Coronary artery (tissue), 2 donors: ENCODE measurements around the gene PML.
"Not testable (repeated sequence)": the region's sequence is repeated elsewhere in the genome, so short reads cannot be mapped to it uniquely, and the experiment has no call there.

ENCODE experiments used
- DNase-seq: peaks from one replicate; pipeline ENCODE4 v3.0.0-alpha.2; 2017; ENCODE audit warnings: low spot score
- H3K27ac ChIP-seq, 2 donors: fragments of 200-600 bp; sonication (generic); one replicate each; pipeline ENCODE4 v1.5.1; 2016 to 2019
- H3K4me3 ChIP-seq: fragments of 200-600 bp; sonication (generic); 2 replicates; pipeline ENCODE4 v1.5.1; 2016; ENCODE audit warnings: mild to moderate bottlenecking, moderate library complexity

Gene PML

GRCh38 chr15:74072132-74072531 lies 77.6 kb downstream of the PML start:
- not testable (repeated sequence) for DNase-seq, H3K27ac ChIP-seq, H3K4me3 ChIP-seq

GRCh38 chr15:74072614-74073337 lies 78.3 kb downstream of the PML start:
- H3K27ac ChIP-seq, H3K4me3 ChIP-seq, DNase-seq: not testable (repeated sequence)

DNA sequence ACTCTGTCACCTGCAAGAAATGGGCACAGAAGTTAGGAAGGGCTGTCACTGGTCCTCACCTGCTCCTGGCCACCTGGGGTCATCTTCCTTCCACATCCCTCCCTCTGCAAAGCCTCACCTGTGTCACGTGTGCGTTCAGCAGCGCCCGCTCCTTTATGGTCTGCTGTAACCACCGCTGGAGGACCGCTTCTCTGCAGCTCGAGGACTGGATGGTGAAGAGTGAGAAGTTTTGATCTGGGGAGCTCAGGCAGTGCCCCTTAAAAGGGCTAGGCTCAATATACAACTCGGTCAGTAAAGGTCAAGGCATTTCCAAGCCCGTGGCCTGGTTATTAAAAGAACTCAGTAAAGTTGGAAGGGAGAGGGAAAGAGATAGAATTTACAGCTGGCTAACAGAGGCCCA lies 81.3 kb downstream of the PML start:
- not testable (repeated sequence) for H3K4me3 ChIP-seq, DNase-seq, H3K27ac ChIP-seq

DNA sequence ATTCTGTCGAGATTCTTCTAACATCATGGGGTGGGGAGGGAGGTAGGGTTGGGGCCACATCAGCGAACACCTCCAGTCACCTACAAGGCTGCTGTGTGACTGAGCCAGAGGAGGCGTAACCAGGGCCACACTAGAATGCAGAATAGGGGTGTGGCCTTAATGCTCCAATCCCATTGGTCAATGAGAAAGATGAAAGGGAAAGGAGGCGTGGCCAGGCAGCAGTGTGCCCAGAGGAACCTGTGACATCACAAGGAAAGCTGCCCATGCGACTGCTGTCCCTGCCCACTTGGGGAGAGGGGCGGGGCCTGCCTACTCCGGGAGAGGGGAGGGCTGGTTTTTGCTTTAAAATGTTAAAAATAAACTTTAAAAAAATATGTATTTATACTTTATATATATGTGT lies 87.9 kb downstream of the PML start, which contains the start of gene GOLGA6A:
GOLGA6A (minus strand) TSS at position 101 of the 400 bp plus-strand sequence; CDS start at position 60, 41 bp downstream.
- not testable (repeated sequence) for DNase-seq, H3K27ac ChIP-seq, H3K4me3 ChIP-seq

DNA sequence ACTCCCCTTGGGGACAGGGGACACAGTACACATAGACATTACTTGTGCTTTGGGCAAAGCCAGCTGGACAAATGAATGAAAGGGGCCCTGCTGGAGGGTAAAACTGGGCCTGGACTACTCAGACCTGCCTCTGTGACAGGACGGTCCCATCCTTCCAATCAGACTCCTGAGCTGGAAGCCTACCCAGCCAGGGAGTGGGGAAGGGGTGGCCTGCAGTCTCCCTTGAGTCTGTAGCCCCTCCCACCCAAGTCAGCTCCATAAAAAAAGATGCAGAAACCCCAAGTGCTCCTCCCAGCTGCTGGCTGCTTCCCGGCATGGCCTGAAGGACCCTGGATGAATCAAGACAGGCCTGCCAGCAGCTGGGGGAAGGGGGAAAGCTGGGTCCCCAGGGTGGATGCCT lies 100.1 kb downstream of the PML start:
- DNase-seq, H3K4me3 ChIP-seq: not testable (repeated sequence)

GRCh38 chr15:74095610-74096009 lies 101.1 kb downstream of the PML start:
- not testable (repeated sequence) for H3K4me3 ChIP-seq, DNase-seq, H3K27ac ChIP-seq

More for the DNA sequence above, 100.1 kb downstream of the PML start:
- not testable (repeated sequence) for H3K27ac ChIP-seq

DNA sequence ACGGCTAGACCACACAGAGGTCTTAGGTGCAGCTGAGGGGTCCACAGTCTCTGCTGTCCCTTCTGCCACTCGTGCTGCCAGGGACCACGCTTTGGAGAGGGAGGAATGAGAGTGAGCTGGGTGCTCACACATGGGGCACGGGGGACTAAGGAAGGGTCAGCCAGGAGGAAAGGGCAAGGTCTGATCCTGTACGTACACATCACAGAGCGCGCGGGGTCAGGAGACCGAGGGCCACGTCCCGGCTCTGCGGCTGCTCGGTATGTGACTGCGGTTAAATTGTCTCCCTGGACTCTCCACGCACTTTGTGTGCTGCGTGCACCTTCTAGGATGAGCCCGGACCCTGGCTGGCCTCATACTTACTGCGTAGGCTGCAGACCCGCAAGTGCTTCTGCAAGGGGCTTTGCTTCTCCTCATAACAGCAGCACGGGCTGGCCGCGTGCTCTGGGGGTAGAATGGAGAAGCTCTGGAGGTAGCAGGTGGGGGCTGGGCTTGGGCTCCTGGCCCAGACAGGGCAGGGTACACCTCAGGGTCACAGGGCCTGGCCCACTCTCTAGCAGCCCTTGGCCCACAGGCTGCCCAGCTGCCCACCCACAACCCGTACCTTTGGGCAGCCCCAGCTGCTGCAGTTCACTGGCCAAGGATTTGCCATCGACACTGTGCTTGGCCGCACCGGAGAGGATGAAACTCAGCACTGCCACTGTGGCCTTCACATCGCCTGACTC lies 102.4 kb downstream of the PML start:
- H3K27ac ChIP-seq, DNase-seq, H3K4me3 ChIP-seq: not testable (repeated sequence)
